Stimulated activated CD4-positive, alpha-beta T cell treated with anti-CD3 and anti-CD28 coated beads, Interleukin-2, amount 100 ng/mL, for 48 hours (primary cell): ENCODE measurements around the gene TMEM109.

Experiments used
- DNase-seq, 2 donors: peaks; one replicate each; pipeline ENCODE4 v3.0.0-alpha.2; 2020

The TMEM109 gene

GRCh38 chr11:60912223-60912850 lies 1.6 kb upstream of the TMEM109 start:
- no peak for DNase-seq

DNA sequence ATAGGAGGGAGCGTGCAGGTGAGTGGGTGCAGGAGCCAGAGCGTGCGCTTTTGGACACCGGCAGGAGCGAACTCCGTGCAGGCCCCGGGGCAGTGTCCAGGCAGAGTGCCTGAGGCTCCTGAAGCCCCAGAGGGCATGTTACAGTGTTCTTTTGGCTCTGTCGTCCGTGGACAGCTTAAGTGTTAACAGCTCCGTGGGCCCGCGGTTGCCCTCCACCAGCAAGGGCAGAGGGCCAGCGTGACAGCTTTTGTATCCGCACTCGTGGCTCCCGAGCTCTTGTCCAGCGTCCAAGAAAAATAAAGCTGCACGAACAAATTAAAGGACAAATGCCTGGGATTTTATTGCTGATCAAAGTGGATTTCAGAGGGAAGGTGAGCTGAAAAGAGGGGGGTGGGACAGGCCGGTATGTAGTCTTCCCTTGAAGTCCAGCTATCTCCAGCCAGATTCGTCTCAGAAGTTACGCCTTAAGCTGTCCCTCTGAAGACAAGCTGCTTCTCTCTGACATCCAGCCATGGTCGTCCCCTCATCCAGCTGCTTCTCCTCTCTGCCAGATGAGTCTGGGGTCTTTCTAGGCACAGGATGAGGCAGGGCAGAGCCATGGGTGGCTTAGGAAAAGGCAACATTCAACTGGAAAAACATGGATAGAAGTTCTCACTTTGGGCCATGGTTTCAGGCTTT lies 968 bp upstream of the TMEM109 start:
- no peak for DNase-seq

- DNase-seq, result peak in 1 of 2 donors; percentile 10
Measured at GRCh38 chr11:60914633-60915247, 782 bp downstream of the TMEM109 start.

DNA sequence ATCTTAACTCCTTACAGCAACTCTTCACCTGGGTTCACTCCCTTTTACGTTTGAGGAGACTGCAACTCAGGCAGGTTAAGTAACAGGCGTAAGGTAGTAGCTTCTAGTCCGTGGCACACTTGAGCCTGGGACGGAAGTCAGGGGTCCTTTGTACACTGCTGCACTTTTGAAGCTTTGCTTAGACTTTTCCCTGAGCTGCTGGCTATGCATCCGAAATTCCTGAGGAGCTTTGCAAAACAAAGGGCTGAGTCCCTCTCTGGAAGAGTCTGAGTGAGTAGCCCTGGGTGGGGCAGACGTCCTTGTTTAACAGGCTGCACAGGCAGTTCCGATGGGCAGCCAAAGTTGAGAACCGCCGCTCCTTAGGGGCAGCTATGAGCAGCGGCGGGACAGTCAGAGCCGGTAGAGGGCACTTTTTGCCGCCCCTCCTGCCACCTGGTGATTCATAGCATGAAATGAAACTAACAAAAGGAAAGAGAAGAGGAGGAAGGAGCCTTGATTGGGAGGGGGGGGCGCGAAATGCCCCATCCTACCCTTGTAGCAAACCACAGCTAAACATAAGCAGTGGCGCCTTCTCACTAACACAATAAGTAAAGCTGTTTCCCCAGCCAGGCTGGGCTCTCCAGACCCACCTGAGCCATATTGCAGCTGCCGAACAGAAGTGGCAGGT lies 1.4 kb downstream of the TMEM109 start:
- DNase-seq, result peak; percentile 41 to 49

GRCh38 chr11:60916669-60917206 lies 2.8 kb downstream of the TMEM109 start:
- no peak for DNase-seq

DNA sequence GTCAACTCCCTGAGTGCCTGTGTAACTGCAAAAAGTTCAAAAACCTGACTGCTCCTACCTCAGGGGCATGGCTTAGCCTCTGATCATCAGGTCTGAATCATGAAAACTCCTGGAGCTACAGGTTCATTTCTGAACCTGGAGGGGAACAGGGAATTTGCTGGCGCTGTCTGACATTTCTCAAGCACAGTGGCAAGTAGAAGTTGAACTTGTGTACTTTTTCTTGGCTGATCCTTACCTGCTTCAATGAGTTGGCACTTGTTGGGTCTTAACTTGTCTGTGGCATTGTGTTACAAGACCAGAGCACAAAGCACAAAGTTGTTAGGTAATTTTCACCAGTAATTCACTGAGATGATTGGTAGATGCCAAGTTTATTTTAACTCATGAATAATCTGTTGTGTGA lies 3.3 kb downstream of the TMEM109 start:
- no peak for DNase-seq

- DNase-seq, result no peak
Measured at GRCh38 chr11:60918251-60918938, 4.4 kb downstream of the TMEM109 start.

- no peak for DNase-seq
Measured at GRCh38 chr11:60918939-60919265, 4.9 kb downstream of the TMEM109 start.

GRCh38 chr11:60919320-60919719 lies 5.4 kb downstream of the TMEM109 start:
- DNase-seq, result no peak

DNA sequence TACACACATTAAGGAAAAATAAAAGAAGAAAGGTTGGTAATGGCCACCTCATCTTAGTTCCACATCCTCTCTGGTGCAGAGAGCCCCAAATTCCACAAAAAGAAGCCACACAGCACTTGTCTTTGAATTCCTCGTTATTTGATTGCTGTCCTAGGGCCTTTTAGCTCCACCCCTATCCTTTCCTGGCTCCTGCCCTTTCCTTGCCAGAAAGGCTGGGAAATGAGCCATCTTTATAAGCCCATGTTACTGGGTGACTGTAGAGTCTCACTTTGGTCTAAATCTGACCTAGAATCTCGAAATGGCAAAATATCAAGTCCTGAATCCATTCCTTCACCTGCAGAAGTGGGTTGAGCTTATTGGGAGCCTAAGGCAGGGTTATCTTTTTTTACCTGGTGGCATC lies 6.0 kb downstream of the TMEM109 start:
- DNase-seq, result no peak

GRCh38 chr11:60921259-60921658 lies 7.3 kb downstream of the TMEM109 start:
- DNase-seq, result no peak

GRCh38 chr11:60921777-60922335 lies 7.9 kb downstream of the TMEM109 start:
- no peak for DNase-seq

DNA sequence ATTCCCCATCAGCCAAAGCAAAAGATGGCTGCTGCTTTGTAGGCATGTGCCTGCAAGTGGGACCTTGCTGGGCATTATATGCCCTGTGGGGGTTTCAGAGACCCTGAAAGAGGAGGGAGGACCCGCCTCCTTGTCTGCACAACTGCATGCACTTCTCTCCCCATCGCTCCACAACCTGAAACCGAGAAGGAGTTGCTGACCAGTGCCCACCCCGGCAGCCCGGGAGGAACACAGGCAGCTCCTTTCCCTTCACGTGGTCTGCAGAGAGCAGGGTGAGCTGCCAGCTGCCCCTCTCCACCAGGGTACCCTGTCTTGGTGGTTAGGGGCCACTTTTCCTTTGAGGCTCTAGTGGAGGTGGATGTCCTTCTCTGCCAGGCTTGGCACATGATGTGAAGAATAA lies 8.9 kb downstream of the TMEM109 start:
- no peak for DNase-seq

DNA sequence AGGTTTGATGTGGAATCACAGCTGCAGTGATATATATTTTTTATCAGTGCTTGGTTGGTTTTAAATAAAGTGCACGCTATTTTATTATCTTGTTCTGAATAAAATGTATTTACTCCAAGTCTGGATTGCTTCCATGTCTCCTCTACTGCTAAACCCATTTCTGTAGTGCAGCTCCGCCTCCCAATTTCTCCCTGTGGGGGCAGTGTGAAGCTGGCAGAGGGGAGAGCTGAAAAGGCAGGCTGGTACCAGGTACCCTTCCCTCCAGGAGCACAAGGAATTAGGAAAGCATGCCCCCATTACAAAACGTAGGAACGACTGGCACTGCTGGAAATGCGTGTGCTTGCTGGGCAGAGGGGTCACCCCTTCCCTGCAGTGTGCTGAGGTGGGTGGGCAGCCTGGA lies 9.4 kb downstream of the TMEM109 start:
- no peak for DNase-seq

GRCh38 chr11:60923800-60924109 lies 9.8 kb downstream of the TMEM109 start:
- no peak for DNase-seq

DNA sequence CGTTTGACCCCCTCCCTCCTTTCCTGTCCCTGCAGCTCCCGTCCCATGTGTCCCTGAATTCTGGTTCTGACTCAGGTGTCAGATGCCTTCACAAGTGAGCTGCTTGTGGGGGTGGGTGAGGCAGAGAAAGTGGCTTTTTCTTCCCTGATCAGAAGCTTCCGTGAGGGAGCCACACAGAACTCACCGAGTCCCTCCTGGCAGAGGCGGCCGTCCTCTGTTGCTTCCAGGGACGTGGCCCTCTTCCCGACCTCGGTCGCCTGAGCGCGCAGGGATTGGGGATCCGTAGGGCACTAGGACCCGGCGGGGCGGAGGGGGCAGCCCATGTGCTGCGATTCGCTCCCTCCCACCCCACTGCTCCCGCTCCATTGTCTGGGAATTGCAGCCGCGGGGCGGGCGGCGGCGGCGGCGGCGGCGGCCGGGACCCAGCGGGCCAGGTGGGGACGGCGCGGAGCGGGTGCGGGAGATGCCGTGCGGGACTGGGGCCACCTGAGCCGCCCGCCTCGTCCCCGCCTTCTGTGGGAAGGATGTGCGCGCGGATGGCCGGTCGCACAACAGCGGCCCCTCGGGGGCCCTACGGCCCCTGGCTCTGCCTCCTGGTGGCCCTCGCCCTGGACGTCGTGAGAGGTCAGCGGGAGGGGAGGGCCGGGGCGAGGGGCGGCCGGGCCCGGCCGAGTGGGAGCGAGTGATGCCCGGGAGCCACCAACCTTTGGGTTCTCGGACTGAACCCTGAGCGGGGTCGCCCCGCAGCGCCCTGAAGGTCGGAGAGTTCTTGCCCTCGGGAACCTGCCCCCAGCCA lies 10.3 kb downstream of the TMEM109 start, which contains the start of gene TMEM132A:
TSS of gene TMEM132A (plus strand) at position 351 of the 796 bp plus-strand sequence. CDS start at position 525, 174 bp downstream.
- no peak for DNase-seq

- DNase-seq, result no peak
Measured at GRCh38 chr11:60924906-60925853, 11.2 kb downstream of the TMEM109 start.

- no peak for DNase-seq
Measured at GRCh38 chr11:60925868-60926267, 11.9 kb downstream of the TMEM109 start.

- DNase-seq, result no peak
Measured at GRCh38 chr11:60926500-60926899, 12.5 kb downstream of the TMEM109 start.

DNA sequence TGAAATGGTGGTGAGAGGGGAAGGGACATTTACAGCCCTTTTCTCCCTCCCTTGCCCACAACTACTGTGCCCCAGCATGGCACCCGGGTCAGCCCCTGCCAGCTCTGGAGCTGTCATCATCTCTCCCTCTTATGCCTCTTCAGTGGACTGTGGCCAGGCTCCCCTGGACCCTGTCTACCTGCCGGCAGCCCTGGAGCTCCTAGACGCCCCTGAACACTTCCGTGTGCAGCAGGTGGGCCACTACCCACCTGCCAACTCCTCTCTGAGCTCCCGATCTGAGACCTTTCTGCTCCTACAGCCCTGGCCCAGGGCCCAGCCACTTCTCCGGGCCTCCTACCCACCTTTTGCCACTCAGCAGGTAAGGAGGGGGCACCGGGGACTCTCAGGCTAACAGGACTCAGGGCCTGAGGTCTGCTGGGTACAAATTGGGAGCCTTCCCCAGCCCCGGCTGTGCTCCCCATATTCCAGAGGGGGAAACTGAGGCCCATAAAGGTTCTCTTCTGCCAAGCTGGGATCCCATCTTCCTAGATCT lies 13.2 kb downstream of the TMEM109 start:
- DNase-seq, result no peak
